ENCODE measurements around the gene GRIA3.

Gene GRIA3

DNA sequence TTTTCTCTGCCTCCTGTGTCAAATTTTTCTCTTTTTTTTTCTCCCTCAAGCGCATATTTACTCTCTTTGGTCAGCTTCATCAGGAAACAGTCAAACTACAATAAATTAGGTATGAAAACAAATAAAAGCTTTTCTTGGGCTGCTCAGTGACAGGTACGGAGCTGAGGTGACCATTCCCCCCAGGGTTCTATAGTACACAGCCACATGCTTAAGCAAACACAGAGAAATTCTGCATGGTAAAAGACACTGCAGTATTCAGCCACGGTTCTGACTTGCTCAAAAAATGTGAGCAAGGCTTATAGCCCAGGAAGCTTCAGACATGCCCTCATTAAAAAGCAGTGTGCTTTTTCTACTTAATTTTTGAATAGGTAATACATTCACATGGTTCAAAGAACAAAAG, 138.5 kb downstream of the GRIA3 start:
- DNase-seq (ENCODE audit: low read depth, low spot score), result no peak
- Histone ChIP-seq H3K9ac (ENCODE audit: insufficient read length, low read depth) (no peak overlapping the region), H3K9me3 (ENCODE audit: insufficient read depth, low read length) (no peaks in the 10 kb centered on the region), H3K4me3 (ENCODE audit: insufficient read length, low read depth) (no peak overlapping the region), H3K27me3 (ENCODE audit: insufficient read depth, insufficient read length) (no peaks in the 10 kb centered on the region), H3K4me1 (ENCODE audit: insufficient read depth, insufficient read length) (no peaks in the 10 kb centered on the region), H3K36me3 (ENCODE audit: insufficient read depth, insufficient read length, low read length) (no peaks in the 10 kb centered on the region)
- no peak for TF ChIP-seq YY1 (IDR thresholded peaks at IDR 0.05; ENCODE audit: insufficient read depth, insufficient read length)
- no peak for TF ChIP-seq ZNF274 (IDR thresholded peaks at IDR 0.05; ENCODE audit: low read depth, low read length)

DNA sequence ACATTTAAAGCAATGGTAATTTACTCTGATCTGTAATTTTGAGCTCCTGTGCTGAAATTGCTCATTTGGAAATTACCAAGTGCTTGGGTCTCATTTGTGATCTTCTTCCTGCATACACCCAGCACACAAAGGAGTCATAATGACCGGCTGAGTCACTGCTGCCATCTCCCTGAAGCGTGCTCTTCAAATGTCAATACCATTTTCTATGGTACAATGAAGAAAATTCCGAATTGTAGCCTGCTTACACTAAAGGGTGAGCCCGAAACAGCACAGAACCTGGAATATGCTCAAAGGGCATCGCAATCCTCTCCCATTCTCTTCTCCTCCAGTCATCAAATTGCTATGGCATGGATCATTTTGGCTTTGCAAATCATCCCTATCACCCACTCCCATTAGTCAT, 140.5 kb downstream of the GRIA3 start:
- Histone ChIP-seq H3K36me3 (ENCODE audit: insufficient read depth, insufficient read length, low read length) (no peaks in the 10 kb centered on the region), H3K27me3 (ENCODE audit: insufficient read depth, insufficient read length) (no peaks in the 10 kb centered on the region), H3K4me1 (ENCODE audit: insufficient read depth, insufficient read length) (no peaks in the 10 kb centered on the region), H3K9ac (ENCODE audit: insufficient read length, low read depth) (no peak overlapping the region), H3K9me3 (ENCODE audit: insufficient read depth, low read length) (no peaks in the 10 kb centered on the region), H3K4me3 (ENCODE audit: insufficient read length, low read depth) (no peak overlapping the region)
- no peak for TF ChIP-seq YY1 (IDR thresholded peaks at IDR 0.05; ENCODE audit: insufficient read depth, insufficient read length)
- no peak for TF ChIP-seq SUZ12 (IDR thresholded peaks at IDR 0.05; ENCODE audit: extremely low read depth, insufficient read depth, insufficient read length)
- TF ChIP-seq ZNF274 (IDR thresholded peaks at IDR 0.05; ENCODE audit: low read depth, low read length), result no peak
- DNase-seq (ENCODE audit: low read depth, low spot score), result no peak

DNA sequence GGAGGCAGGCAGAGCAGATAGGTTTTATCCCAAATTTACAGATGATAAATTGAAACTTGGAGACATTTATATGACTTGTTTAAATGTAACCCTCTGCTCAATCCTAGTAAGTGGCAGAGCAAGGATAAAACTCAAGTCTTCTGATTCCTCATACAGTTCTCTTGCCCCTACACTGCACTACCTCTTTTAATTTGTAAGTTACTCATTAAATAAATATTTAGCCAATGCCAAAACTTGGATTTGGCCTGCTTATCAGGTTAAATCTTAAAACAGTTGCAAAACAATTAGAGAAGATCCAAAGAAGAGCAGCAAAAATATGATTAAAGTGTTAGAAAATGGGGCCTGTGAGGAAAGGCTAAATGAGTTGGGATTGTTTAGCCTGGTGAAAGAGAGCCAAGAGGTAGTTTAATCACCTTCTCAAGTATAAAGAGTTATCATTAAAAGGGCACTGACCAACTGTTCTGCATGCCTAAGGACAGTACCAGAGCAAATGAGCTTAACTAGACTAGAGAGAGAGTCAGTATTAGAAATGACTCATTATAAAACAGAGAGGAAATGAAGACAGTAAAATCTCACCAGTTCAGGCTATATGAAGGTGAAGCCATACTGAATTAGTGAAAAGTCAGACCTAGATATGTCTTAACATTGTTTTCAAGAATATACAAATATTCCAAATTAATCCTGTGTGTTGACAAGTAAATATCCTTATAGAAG, 146.3 kb downstream of the GRIA3 start:
- H3K4me1 ChIP-seq (ENCODE audit: insufficient read depth, insufficient read length), result no peaks in the 10 kb centered on the region
- no peak overlapping the region for H3K9ac ChIP-seq (ENCODE audit: insufficient read length, low read depth)
- TF ChIP-seq ZNF274 (IDR thresholded peaks at IDR 0.05; ENCODE audit: low read depth, low read length) (no peak), YY1 (IDR thresholded peaks at IDR 0.05; ENCODE audit: insufficient read depth, insufficient read length) (no peak), SUZ12 (IDR thresholded peaks at IDR 0.05; ENCODE audit: extremely low read depth, insufficient read depth, insufficient read length) (no peak)
- H3K36me3 ChIP-seq (ENCODE audit: insufficient read depth, insufficient read length, low read length), result no peaks in the 10 kb centered on the region
- H3K27me3 ChIP-seq (ENCODE audit: insufficient read depth, insufficient read length), result no peaks in the 10 kb centered on the region
- no peak for DNase-seq (ENCODE audit: low read depth, low spot score)
- no peak overlapping the region for H3K4me3 ChIP-seq (ENCODE audit: insufficient read length, low read depth)
- no peaks in the 10 kb centered on the region for H3K9me3 ChIP-seq (ENCODE audit: insufficient read depth, low read length)

DNA sequence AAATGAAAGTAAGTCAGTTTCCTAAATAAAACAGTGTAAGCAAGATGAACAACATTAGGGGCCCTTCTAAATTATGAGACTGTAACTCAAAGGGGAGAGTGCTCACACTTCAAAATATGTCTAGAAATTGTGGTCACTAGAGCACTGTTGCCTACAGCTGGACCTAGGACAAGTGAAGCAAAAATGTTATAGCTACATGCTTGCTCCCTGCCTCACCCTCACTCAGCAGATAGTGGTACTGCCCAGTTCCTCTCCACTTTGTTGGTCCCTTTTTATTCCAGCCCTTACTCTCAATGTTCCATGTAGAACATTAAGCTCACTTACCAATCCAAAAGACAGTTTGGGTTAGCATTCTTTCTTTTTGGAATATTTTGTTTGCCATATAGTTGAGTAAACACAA, 147.3 kb downstream of the GRIA3 start:
- Histone ChIP-seq H3K9me3 (ENCODE audit: insufficient read depth, low read length) (no peaks in the 10 kb centered on the region), H3K36me3 (ENCODE audit: insufficient read depth, insufficient read length, low read length) (no peaks in the 10 kb centered on the region), H3K9ac (ENCODE audit: insufficient read length, low read depth) (no peak overlapping the region), H3K4me3 (ENCODE audit: insufficient read length, low read depth) (no peak overlapping the region), H3K27me3 (ENCODE audit: insufficient read depth, insufficient read length) (no peaks in the 10 kb centered on the region), H3K4me1 (ENCODE audit: insufficient read depth, insufficient read length) (no peaks in the 10 kb centered on the region)
- DNase-seq (ENCODE audit: low read depth, low spot score), result no peak
- TF ChIP-seq ZNF274 (IDR thresholded peaks at IDR 0.05; ENCODE audit: low read depth, low read length) (no peak), SUZ12 (IDR thresholded peaks at IDR 0.05; ENCODE audit: extremely low read depth, insufficient read depth, insufficient read length) (no peak), YY1 (IDR thresholded peaks at IDR 0.05; ENCODE audit: insufficient read depth, insufficient read length) (no peak)

DNA sequence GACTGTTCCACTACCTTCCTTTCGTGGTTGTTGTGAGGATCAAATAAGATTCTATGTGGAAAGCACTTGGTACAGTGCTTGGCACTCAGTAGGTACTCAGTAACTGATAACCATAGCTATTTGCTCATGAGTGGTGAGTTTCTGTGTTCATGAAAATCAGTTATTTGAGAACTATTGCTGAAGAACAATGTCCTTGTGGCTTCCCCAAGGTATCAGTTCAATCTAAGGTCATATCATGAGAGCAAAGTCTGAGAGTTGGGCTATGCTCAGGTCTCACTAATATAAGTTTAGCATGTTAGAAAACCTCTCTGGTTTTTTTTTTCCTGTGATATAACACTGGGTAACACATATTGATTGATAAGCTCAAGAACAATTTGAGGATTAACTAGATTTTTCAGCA, 147.8 kb downstream of the GRIA3 start:
- Histone ChIP-seq H3K9ac (ENCODE audit: insufficient read length, low read depth) (no peak overlapping the region), H3K4me1 (ENCODE audit: insufficient read depth, insufficient read length) (no peaks in the 10 kb centered on the region), H3K4me3 (ENCODE audit: insufficient read length, low read depth) (no peak overlapping the region), H3K27me3 (ENCODE audit: insufficient read depth, insufficient read length) (no peaks in the 10 kb centered on the region), H3K36me3 (ENCODE audit: insufficient read depth, insufficient read length, low read length) (no peaks in the 10 kb centered on the region), H3K9me3 (ENCODE audit: insufficient read depth, low read length) (no peaks in the 10 kb centered on the region)
- TF ChIP-seq SUZ12 (IDR thresholded peaks at IDR 0.05; ENCODE audit: extremely low read depth, insufficient read depth, insufficient read length), result no peak
- TF ChIP-seq YY1 (IDR thresholded peaks at IDR 0.05; ENCODE audit: insufficient read depth, insufficient read length), result no peak
- TF ChIP-seq ZNF274 (IDR thresholded peaks at IDR 0.05; ENCODE audit: low read depth, low read length), result no peak
- no peak for DNase-seq (ENCODE audit: low read depth, low spot score)

DNA sequence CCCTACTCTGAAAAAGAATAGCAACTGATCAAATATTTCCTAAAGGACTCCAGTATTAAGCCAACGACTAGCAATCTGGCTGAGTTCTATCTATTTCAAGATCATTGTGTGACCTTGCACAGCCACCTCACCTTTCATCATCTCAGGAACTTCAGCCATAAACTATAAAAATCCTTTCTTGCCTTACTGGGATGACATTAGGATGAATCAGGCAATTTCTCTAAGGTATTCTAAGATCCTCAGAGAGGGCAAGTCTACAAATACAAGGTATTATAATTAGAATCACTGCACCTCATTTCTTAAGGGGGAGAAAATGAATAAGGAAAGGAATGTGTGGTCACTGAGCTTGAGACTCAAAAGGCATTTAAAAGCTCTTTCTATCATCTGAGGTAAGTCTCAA, 152.6 kb downstream of the GRIA3 start:
- no peaks in the 10 kb centered on the region for H3K4me1 ChIP-seq (ENCODE audit: insufficient read depth, insufficient read length)
- no peak overlapping the region for H3K9ac ChIP-seq (ENCODE audit: insufficient read length, low read depth)

DNA sequence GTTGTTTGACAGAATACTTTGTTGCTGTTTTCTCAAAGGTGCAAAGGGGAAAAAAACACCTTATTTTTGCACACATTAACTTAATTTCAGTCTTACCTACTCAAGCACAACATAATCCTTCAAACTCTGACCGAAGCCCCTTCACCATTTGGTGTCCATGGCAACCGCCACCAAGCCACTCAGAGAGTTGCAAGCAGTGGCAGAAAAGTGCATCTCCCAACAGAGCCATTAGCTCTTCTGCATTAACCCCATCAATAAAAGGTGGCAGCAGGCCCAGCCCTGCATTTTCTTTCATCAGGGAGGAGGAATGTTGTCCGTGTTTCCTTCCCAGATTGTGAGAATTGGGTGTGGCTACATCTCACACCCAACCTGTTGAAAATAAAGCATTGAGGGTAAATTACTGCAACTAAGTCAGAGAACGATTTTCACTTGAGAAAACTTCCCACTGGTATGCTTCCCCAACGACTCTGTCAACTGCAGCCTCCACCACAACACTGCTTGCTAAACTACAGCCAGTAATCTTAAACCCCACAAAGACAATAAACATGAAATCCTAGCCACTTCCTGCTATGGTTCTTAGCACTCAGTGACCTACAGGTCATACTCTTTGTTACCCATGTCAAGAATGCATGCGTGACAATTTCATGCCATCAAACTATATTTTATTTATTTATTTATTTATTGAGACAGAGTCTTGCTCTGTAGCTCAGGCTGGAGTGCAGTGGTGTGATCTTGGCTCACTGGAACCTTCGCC, 154.0 kb downstream of the GRIA3 start:
- no peaks in the 10 kb centered on the region for H3K27me3 ChIP-seq (ENCODE audit: insufficient read depth, insufficient read length)
- no peaks in the 10 kb centered on the region for H3K9me3 ChIP-seq (ENCODE audit: insufficient read depth, low read length)
- DNase-seq (ENCODE audit: low read depth, low spot score), result no peak
- no peaks in the 10 kb centered on the region for H3K4me1 ChIP-seq (ENCODE audit: insufficient read depth, insufficient read length)
- no peaks in the 10 kb centered on the region for H3K36me3 ChIP-seq (ENCODE audit: insufficient read depth, insufficient read length, low read length)
- no peak overlapping the region for H3K9ac ChIP-seq (ENCODE audit: insufficient read length, low read depth)
- TF ChIP-seq SUZ12 (IDR thresholded peaks at IDR 0.05; ENCODE audit: extremely low read depth, insufficient read depth, insufficient read length) (no peak), YY1 (IDR thresholded peaks at IDR 0.05; ENCODE audit: insufficient read depth, insufficient read length) (no peak), ZNF274 (IDR thresholded peaks at IDR 0.05; ENCODE audit: low read depth, low read length) (no peak)
- H3K4me3 ChIP-seq (ENCODE audit: insufficient read length, low read depth), result no peak overlapping the region

More for the DNA sequence above, 152.6 kb downstream of the GRIA3 start:
- Histone ChIP-seq H3K4me3 (ENCODE audit: insufficient read length, low read depth) (no peak overlapping the region), H3K36me3 (ENCODE audit: insufficient read depth, insufficient read length, low read length) (no peaks in the 10 kb centered on the region), H3K27me3 (ENCODE audit: insufficient read depth, insufficient read length) (no peaks in the 10 kb centered on the region), H3K9me3 (ENCODE audit: insufficient read depth, low read length) (no peaks in the 10 kb centered on the region)
- TF ChIP-seq SUZ12 (IDR thresholded peaks at IDR 0.05; ENCODE audit: extremely low read depth, insufficient read depth, insufficient read length) (no peak), ZNF274 (IDR thresholded peaks at IDR 0.05; ENCODE audit: low read depth, low read length) (no peak)
- no peak for DNase-seq (ENCODE audit: low read depth, low spot score)

Measured in NT2/D1 (cell line).